ENCODE data around the gene CUX1.
"Not testable (repeated sequence)": the region's sequence is repeated elsewhere in the genome, so short reads cannot be mapped to it uniquely, and the experiment has no call there.

CUX1 gene

GRCh38 chr7:101922631-101923601, 105.5 kb downstream of the CUX1 start:
- Histone ChIP-seq H3K27ac (ENCODE audit: low read depth, low read length) (no peak overlapping the region), H2AFZ (ENCODE audit: low read length, unreplicated experiment) (no peak overlapping the region), H3K27me3 (ENCODE audit: insufficient read depth, low read length) (no peaks in the 10 kb centered on the region), H3K4me3 (ENCODE audit: low read depth, low read length) (no peak overlapping the region), H3K4me1 (ENCODE audit: control insufficient read depth, insufficient read depth, low read length, unreplicated experiment) (peaks cover 7% of the 10 kb centered on the region), H3K79me2 (ENCODE audit: control insufficient read depth, insufficient read depth, low read length, unreplicated experiment) (peaks cover 4% of the 10 kb centered on the region), H3K36me3 (ENCODE audit: insufficient read depth, low read length) (no peaks in the 10 kb centered on the region)

DNA sequence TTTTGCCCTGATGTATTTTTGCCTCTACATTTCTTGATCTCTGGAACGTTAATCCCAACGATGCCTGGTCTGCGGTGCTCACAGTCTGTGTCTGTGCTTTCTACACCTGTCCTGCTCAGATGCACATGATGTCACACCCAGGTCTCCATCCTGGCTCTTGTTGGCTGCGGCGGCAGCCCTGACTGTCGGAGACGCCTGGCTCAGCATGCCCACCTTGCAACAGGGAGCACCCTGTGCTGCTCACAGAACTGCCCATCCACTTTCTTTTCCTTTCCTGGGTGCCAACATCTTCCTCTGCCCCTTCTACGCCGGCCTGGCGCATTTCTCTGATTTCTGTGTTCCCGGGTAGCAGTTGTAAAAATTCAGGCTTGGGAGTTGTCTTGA, 106.2 kb downstream of the CUX1 start:
- Histone ChIP-seq H3K27ac (ENCODE audit: low read depth, low read length) (peak overlapping the region; percentile 57; the same call in 1 of the 2 replicates), H3K4me3 (ENCODE audit: low read depth, low read length) (no peak overlapping the region), H3K36me3 (ENCODE audit: insufficient read depth, low read length) (no peaks in the 10 kb centered on the region), H2AFZ (ENCODE audit: low read length, unreplicated experiment) (no peak overlapping the region), H3K79me2 (ENCODE audit: control insufficient read depth, insufficient read depth, low read length, unreplicated experiment) (peaks cover 4% of the 10 kb centered on the region), H3K4me1 (ENCODE audit: control insufficient read depth, insufficient read depth, low read length, unreplicated experiment) (peaks cover 7% of the 10 kb centered on the region), H3K27me3 (ENCODE audit: insufficient read depth, low read length) (no peaks in the 10 kb centered on the region)

- Histone ChIP-seq H3K4me3 (ENCODE audit: low read depth, low read length) (no peak overlapping the region), H3K4me1 (ENCODE audit: control insufficient read depth, insufficient read depth, low read length, unreplicated experiment) (peaks cover 7% of the 10 kb centered on the region), H3K27ac (ENCODE audit: low read depth, low read length) (peak overlapping the region; percentile 57; the same call in 1 of the 2 replicates), H3K36me3 (ENCODE audit: insufficient read depth, low read length) (no peaks in the 10 kb centered on the region), H3K79me2 (ENCODE audit: control insufficient read depth, insufficient read depth, low read length, unreplicated experiment) (peaks cover 4% of the 10 kb centered on the region), H2AFZ (ENCODE audit: low read length, unreplicated experiment) (no peak overlapping the region), H3K27me3 (ENCODE audit: insufficient read depth, low read length) (no peaks in the 10 kb centered on the region)
Observed at GRCh38 chr7:101924171-101924570, 106.7 kb downstream of the CUX1 start.

DNA sequence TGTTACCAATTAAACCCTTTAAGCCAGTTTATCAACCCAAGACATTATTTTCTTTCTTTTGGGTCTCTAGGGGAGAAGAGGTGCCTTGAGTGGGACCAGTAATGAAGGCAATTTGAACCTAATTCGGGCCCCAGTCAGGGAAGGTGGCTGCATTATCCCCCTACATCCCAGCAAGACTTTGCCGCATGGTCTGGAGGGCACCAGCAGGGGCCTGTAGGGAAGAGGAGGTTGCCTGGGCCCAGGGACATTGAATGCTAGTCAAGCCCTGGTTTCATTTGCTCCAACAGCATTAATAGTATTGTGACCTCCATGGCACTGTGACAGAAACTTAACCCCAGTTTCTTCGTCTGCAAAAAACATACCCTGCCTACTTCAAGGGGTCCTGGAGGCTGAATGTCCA, 108.8 kb downstream of the CUX1 start:
- H3K36me3 ChIP-seq (ENCODE audit: insufficient read depth, low read length) = 0 out of 2 replicates have a peak, but pooled peaks cover 10% of the 10 kb centered on the region
- H3K27ac ChIP-seq (ENCODE audit: low read depth, low read length) = no peak overlapping the region
- no peak overlapping the region for H2AFZ ChIP-seq (ENCODE audit: low read length, unreplicated experiment)
- H3K4me3 ChIP-seq (ENCODE audit: low read depth, low read length) = no peak overlapping the region
- peaks cover 7% of the 10 kb centered on the region for H3K4me1 ChIP-seq (ENCODE audit: control insufficient read depth, insufficient read depth, low read length, unreplicated experiment)
- H3K27me3 ChIP-seq (ENCODE audit: insufficient read depth, low read length) = no peaks in the 10 kb centered on the region
- peaks cover 4% of the 10 kb centered on the region for H3K79me2 ChIP-seq (ENCODE audit: control insufficient read depth, insufficient read depth, low read length, unreplicated experiment)

DNA sequence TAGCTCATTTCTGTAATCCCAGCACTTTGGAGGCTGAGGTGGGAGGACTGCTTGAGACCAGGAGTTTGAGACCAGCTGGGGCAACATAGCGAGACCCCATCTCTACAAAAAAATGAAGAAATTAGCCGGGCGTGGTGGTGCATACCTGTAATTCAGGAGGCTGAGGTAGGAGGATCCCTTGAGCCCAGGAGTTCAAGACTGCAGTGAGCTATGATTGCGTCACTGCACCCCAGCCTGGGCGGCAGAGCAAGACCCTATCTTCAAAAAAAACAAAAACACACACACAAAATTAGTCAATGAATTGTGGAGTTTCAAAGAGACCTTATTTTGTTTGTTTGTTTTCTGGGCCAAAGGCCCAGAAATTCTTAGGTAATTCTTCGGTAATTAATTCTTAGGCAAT, 110.0 kb downstream of the CUX1 start:
- no peaks in the 10 kb centered on the region for H3K27me3 ChIP-seq (ENCODE audit: insufficient read depth, low read length)
- no peak overlapping the region for H2AFZ ChIP-seq (ENCODE audit: low read length, unreplicated experiment)
- H3K4me3 ChIP-seq (ENCODE audit: low read depth, low read length) = no peak overlapping the region
- 0 out of 2 replicates have a peak, but pooled peaks cover 10% of the 10 kb centered on the region for H3K36me3 ChIP-seq (ENCODE audit: insufficient read depth, low read length)
- peaks cover 7% of the 10 kb centered on the region for H3K4me1 ChIP-seq (ENCODE audit: control insufficient read depth, insufficient read depth, low read length, unreplicated experiment)
- no peak overlapping the region for H3K27ac ChIP-seq (ENCODE audit: low read depth, low read length)
- H3K79me2 ChIP-seq (ENCODE audit: control insufficient read depth, insufficient read depth, low read length, unreplicated experiment) = peaks cover 4% of the 10 kb centered on the region

GRCh38 chr7:101927802-101928201, 110.4 kb downstream of the CUX1 start:
- Histone ChIP-seq H3K79me2 (ENCODE audit: control insufficient read depth, insufficient read depth, low read length, unreplicated experiment) (peaks cover 4% of the 10 kb centered on the region), H3K4me3 (ENCODE audit: low read depth, low read length) (no peak overlapping the region), H2AFZ (ENCODE audit: low read length, unreplicated experiment) (no peak overlapping the region), H3K4me1 (ENCODE audit: control insufficient read depth, insufficient read depth, low read length, unreplicated experiment) (peaks cover 7% of the 10 kb centered on the region), H3K36me3 (ENCODE audit: insufficient read depth, low read length) (0 out of 2 replicates have a peak, but pooled peaks cover 10% of the 10 kb centered on the region), H3K27me3 (ENCODE audit: insufficient read depth, low read length) (no peaks in the 10 kb centered on the region), H3K27ac (ENCODE audit: low read depth, low read length) (no peak overlapping the region)

- Histone ChIP-seq H3K36me3 (ENCODE audit: insufficient read depth, low read length) (0 out of 2 replicates have a peak, but pooled peaks cover 10% of the 10 kb centered on the region), H2AFZ (ENCODE audit: low read length, unreplicated experiment) (no peak overlapping the region), H3K27me3 (ENCODE audit: insufficient read depth, low read length) (no peaks in the 10 kb centered on the region), H3K79me2 (ENCODE audit: control insufficient read depth, insufficient read depth, low read length, unreplicated experiment) (peaks cover 4% of the 10 kb centered on the region), H3K4me1 (ENCODE audit: control insufficient read depth, insufficient read depth, low read length, unreplicated experiment) (no peaks in the 10 kb centered on the region), H3K27ac (ENCODE audit: low read depth, low read length) (no peak overlapping the region), H3K4me3 (ENCODE audit: low read depth, low read length) (no peak overlapping the region)
Observed at GRCh38 chr7:101929256-101929655, 111.8 kb downstream of the CUX1 start.

GRCh38 chr7:101929911-101930310, 112.5 kb downstream of the CUX1 start:
- H3K27ac ChIP-seq (ENCODE audit: low read depth, low read length); H2AFZ ChIP-seq (ENCODE audit: low read length, unreplicated experiment); H3K27me3 ChIP-seq (ENCODE audit: insufficient read depth, low read length); H3K79me2 ChIP-seq (ENCODE audit: control insufficient read depth, insufficient read depth, low read length, unreplicated experiment); H3K4me3 ChIP-seq (ENCODE audit: low read depth, low read length); H3K4me1 ChIP-seq (ENCODE audit: control insufficient read depth, insufficient read depth, low read length, unreplicated experiment): not testable (repeated sequence)
- 0 out of 2 replicates have a peak, but pooled peaks cover 10% of the 10 kb centered on the region for H3K36me3 ChIP-seq (ENCODE audit: insufficient read depth, low read length)

GRCh38 chr7:101932083-101932482, 114.7 kb downstream of the CUX1 start:
- no peak overlapping the region for H2AFZ ChIP-seq (ENCODE audit: low read length, unreplicated experiment)
- H3K36me3 ChIP-seq (ENCODE audit: insufficient read depth, low read length) = 0 out of 2 replicates have a peak, but pooled peaks cover 10% of the 10 kb centered on the region
- no peaks in the 10 kb centered on the region for H3K79me2 ChIP-seq (ENCODE audit: control insufficient read depth, insufficient read depth, low read length, unreplicated experiment)
- no peak overlapping the region for H3K27ac ChIP-seq (ENCODE audit: low read depth, low read length)
- peaks cover 4% of the 10 kb centered on the region for H3K4me1 ChIP-seq (ENCODE audit: control insufficient read depth, insufficient read depth, low read length, unreplicated experiment)
- H3K27me3 ChIP-seq (ENCODE audit: insufficient read depth, low read length) = no peaks in the 10 kb centered on the region
- H3K4me3 ChIP-seq (ENCODE audit: low read depth, low read length) = no peak overlapping the region

- Histone ChIP-seq H3K79me2 (ENCODE audit: control insufficient read depth, insufficient read depth, low read length, unreplicated experiment) (no peaks in the 10 kb centered on the region), H3K4me3 (ENCODE audit: low read depth, low read length) (no peak overlapping the region), H3K27ac (ENCODE audit: low read depth, low read length) (no peak overlapping the region)
Observed at GRCh38 chr7:101933028-101933427, 115.6 kb downstream of the CUX1 start.

DNA sequence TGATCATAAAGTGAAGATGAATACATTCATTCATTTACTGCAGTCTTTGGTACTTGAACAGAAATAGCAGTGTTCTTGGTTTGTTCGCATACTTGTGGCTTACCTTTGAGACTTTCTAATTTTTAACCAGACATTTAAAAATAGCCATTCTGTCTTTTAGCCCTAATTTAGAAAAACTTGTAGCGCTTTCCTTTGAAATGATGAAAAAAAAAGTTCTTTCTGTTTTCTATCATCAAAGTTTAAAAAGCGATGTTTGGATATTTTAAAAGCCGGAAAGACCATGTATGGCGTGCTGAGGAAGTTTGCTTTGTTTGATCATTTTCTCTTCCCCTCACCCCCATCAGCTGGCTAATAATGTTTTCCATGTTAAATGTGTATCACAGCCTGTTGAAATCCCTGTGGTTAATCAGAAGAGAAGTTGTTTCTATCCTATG, 116.3 kb downstream of the CUX1 start:
- H3K4me1 ChIP-seq (ENCODE audit: control insufficient read depth, insufficient read depth, low read length, unreplicated experiment) = peaks cover 4% of the 10 kb centered on the region
- 0 out of 2 replicates have a peak, but pooled peaks cover 10% of the 10 kb centered on the region for H3K36me3 ChIP-seq (ENCODE audit: insufficient read depth, low read length)
- no peak overlapping the region for H3K4me3 ChIP-seq (ENCODE audit: low read depth, low read length)
- no peak overlapping the region for H2AFZ ChIP-seq (ENCODE audit: low read length, unreplicated experiment)
- no peaks in the 10 kb centered on the region for H3K79me2 ChIP-seq (ENCODE audit: control insufficient read depth, insufficient read depth, low read length, unreplicated experiment)
- H3K27me3 ChIP-seq (ENCODE audit: insufficient read depth, low read length) = no peaks in the 10 kb centered on the region
- H3K27ac ChIP-seq (ENCODE audit: low read depth, low read length) = no peak overlapping the region

More at GRCh38 chr7:101933028-101933427, 115.6 kb downstream of the CUX1 start:
- Histone ChIP-seq H3K27me3 (ENCODE audit: insufficient read depth, low read length) (no peaks in the 10 kb centered on the region), H3K4me1 (ENCODE audit: control insufficient read depth, insufficient read depth, low read length, unreplicated experiment) (peaks cover 4% of the 10 kb centered on the region), H3K36me3 (ENCODE audit: insufficient read depth, low read length) (0 out of 2 replicates have a peak, but pooled peaks cover 10% of the 10 kb centered on the region), H2AFZ (ENCODE audit: low read length, unreplicated experiment) (no peak overlapping the region)
